Hematopoietic multipotent progenitor cell treated with erythropoietin and hydrocortisone succinate and interleukin-3 and kit ligand, for 17 days (in vitro differentiated cells): ENCODE results near the gene HERC2.

ENCODE experiments used
- DNase-seq: peaks from one replicate; pipeline ENCODE4 v3.0.0-alpha.2; 2015; ENCODE audit warnings: low spot score

The HERC2 gene

DNA sequence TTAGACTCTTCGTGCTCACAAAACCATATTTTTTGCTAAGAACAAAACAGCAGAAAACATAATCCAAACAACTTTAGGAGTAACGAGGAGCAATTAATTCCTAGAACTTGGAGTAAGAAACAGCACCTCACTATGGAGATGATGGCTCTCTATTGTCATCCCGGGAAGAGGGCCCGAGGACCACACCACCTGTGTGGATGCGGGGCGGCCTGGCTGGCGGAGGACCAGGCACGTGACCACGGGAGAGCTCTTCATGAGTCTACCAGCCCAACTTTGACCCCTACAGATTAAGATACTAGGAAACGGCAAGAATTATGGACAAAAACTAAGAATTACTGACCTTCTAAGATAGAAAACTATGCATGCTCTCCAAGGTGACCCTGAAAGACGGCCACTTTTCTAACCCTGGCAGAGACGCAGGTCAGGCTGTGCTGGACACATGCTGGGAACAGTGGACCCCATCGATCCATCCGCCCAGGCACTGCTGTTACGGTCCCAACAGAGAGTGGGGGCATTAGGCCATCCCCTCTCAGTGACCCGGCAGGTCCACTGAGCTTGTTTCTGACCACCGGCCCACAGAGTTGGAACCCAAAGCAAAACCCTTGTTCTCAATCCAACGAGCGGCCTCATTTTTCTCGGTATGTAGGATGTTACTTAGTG lies 209.7 kb downstream of the HERC2 start:
- no peak for DNase-seq

DNA sequence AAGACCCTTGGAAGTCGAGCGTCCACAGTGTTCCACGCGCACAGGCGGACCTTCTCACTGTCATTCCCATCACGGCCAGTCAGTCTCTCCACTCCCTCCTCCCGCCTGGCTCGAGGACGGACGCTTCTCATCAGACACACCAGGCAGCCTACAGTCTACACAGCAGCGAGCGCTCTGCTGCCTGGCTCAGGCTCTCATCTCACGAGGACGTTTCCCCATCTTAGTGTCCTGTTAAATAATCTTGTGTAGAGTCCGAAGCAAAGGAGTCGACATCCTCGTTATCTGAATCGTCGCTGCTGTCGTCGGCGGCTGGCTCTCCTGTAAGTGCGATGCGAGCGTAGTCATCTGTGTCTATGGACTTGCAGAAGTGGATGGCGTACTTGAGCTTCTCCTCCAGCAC lies 210.4 kb downstream of the HERC2 start:
- DNase-seq, result no peak

DNA sequence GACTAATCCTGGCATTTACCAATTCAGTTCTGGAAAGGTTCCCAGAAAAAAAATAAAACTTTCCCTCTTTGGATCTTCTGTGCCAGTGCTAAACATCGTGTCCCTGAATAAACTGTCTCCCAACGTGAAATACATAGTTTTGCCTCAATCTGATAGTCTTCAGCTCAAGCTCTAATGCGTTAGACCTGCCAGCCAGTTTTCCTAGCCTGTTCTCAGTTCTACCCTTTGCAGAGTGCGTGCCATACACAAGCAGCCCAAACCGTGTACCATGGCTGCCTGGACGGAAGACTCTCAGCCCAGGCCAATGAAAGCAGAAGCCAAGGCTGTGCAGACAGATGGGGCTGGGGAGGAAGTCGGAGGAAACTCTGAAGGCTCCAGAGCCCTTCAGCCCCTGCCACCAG lies 211.5 kb downstream of the HERC2 start:
- no peak for DNase-seq

DNA sequence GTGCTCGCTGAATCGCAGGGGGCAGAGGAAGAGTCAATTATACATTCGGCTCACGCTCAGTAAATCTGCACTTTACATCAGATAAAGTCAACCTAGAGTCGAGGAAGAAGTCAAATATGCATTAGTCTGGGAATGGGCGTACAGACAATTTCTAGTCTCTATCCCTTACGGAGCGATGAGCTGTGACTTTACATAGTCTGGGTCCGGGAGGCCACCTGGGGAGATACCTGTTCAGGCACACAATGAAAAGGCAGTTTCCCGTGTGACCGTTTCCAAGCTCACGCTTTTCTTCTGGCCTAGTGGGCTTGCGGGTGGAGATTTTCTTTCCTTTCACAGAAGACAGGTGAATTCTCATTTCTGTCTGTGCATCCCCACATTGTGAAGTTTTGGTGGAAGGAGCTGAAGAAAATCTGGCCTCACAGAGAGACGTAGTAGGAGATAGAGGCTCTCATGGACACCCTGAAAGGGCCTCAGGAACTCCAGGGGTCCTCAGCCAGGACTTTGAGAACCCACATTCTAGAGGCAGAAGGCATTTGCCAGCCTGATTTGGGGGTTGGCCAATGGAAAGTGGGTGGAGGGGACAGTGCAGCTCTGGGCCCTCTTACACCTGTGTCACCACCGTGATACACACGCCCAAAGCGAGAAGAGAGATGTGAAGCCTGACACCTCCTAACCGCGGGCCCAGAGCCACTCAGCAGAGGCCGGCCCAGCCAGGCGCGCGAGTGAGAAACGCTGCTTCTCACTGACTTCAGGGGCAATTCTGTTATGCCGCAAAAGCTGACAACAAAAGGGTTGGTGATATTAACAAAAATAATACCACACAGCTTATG lies 212.1 kb downstream of the HERC2 start:
- DNase-seq, result no peak

DNA sequence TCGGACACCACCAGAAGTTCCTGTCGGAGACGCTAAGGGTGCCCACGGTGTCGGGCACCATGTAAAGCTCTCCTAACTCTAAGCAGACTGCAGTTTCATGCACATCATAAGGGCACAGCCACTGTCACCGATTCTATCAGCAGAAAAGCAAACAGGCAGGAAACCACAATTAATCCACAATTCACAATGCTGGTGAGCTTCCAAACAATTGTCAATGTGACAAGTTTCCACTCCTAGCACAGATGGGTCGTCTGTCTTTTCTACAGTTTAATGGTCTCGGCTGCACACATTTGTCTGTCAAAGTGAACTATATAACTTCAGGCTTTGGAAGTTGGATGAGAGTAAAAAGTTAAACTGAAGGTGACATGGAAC lies 214.1 kb downstream of the HERC2 start:
- no peak for DNase-seq

DNA sequence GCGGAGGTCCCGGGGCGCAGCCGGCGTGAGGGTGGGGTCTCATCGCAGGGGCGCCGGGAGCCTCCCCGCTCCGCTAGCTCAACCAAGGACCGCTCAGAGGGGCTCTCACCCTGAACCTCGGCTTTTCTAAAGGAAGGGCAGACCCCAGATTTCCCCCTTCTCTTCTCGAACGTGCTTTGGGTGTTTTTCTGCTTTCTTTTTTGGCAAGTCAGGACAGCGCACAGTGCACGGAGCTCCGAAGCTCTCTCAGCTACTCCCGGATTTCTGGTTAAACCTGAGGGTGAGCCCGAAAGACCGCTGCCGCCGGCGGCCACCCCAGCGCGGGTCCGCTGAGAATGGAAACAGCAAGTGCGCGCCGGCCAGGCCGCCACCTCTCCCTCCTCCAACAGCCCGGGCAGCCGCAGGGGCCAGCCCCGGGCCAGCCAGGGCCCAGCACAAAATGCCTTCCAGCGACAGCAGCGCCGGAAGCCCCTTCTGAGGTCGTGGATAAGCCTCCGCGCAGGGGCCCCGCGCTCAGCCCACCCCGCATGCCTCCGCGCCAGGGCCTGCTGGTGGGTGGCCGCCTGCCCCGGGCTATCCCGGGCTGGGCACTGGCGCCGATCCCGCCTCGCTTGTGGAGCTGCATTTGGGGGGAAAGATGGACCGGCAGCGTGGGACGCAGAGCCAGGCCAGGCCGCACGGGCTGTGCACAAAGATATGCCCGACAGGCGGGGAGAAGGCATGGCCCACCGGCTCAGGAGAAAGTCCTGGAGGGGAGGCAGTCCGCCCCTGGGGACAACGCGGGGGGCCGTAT lies 214.7 kb downstream of the HERC2 start:
- no peak for DNase-seq

DNA sequence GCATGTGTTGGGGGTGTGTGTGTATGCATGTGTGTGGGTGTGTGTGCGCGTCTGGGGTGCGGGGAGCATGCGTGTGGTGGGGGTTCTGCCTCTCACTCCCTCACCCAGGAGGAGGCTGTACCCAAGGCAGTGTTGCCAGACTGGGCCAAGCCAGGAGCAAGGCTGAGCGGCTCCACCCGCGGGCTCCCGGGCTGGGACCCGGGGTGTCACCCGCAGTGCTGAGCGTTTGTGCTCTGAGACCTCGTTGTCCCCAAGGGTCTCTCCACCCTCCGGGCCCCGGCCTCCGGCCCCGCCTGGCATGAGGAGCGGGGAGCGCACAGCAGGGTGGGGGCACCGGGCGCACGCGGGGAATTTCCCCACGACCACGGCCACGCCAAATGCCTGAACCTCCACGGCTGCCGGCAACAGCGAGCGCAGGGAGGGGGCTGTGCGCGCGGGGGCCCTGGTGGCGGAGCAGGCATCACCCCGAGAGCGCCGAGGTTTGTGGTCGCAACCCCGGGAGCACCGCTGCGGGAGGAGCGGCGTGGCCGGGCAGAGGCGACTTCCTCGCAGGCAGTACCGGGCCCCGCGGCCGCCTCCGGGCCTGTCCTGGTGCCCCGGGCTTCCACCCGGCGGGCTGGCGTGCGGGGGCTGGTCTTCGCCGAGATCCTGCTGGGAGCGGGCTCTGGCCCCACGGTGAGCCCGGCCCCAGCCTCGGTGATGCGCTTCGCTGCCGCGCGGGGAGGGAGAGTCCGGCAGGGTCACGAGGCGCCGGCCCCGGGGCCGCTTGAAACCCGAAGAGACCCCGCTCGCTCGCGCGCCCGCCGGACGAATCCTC lies 215.5 kb downstream of the HERC2 start:
- no peak for DNase-seq

DNA sequence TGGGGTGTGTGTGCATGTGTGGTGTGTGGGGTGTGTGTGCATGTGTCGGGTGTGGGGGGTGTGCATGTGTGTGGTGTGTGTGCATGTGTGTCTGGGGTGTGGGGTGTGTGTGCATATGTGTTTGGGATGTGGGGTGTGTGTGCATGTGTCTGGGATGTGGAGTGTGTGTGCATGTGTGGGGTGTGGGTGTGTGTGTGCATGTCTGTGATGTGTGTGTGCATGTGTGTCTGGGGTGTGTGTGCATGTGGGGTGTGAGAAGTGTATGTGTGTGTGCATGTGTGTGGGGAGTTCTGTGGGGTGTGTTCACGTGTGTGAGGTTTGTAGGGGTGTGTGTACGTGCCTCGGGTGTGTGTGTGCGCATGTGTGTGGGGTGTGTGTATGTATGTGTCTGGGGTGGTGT lies 216.2 kb downstream of the HERC2 start:
- no peak for DNase-seq

DNA sequence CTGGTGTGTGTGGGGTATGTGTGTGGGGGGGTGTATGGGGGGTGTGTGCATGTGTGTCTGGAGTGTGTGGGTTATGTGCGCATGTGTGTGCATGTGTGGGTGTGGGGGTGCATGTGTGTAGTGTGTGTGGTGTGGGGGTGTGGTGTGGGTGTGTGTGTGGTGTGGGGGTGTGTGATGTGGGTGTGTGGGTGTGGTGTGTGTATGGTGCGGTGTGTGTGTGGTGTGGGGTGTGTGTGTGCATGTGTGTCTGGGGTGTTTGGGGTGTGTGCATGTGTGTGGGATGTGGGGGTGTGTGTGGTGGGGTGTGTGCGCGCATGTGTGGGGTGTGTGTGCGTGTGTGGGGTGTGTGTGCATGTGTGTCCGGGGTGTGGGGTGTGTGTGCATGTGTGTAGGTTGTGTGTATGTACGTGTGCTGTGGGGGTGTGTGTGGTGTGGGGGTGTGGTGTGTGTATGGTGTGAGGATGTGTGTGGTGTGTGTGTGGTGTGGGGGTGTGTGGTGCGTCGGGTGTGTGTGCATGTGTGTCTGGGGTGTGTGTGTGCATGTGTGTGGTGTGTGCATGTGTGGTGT lies 216.7 kb downstream of the HERC2 start:
- DNase-seq, result no peak

DNA sequence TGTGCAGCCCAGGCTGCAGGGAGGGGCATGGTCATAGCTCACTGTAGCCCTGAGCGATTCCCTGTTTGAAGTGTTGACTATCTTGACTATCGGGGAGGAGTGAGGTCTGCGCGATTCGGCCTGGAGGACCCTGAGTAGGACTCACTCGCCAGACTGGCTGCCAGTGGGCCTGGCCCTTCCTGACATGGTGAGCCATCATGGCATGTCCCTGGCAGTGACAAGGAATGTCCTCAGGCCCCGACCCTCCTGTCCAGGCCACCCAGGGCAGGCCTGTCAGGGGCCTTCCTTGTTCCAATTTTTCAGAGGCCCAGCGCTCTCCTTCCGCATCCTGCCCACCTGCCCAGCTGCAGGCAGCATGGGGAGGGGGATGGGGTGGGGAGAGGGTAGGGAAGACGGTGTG lies 217.7 kb downstream of the HERC2 start:
- DNase-seq, result no peak

DNA sequence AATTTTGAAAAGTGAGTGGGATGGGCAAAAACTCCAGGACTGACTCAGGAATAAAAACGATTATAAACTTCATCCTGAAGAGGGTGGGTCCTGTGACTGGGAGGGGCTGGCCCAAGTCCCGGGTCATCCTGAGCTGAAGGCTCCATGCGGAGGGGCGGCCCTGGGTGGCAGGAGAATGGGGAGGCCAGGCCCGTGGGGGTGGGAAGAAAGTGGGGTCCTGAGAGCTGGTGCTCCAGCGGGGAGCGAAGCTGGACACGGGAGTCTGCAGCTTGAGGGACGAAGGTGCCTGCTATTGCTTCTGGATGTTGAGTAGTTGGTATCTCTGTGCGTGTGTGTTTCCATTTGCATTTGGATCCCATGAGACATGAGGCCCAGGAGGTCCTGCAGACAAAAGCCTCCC lies 218.1 kb downstream of the HERC2 start:
- DNase-seq, result no peak

DNA sequence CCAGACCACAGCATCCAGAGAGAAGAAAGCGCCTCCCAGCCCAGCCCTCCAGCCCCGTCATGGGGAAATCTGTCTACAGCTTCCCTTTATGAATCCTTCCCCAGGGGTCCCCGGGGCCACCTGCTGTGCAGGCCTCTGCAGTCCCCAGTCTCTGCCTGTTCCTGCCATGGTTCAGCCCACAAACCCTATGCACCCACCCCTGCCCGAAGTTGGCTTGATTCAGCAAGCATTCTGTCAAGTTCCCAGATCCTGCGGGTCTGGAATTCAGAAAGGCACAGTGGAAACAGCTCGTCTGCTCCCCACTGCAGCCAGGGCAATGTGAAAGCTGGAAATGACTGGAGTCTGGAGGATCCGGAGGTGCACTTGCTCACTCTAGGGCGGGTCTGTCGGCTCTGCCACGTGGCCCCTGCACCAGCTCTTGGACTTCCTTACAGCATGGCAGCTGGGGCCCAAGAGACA lies 220.0 kb downstream of the HERC2 start:
- DNase-seq, result no peak

DNA sequence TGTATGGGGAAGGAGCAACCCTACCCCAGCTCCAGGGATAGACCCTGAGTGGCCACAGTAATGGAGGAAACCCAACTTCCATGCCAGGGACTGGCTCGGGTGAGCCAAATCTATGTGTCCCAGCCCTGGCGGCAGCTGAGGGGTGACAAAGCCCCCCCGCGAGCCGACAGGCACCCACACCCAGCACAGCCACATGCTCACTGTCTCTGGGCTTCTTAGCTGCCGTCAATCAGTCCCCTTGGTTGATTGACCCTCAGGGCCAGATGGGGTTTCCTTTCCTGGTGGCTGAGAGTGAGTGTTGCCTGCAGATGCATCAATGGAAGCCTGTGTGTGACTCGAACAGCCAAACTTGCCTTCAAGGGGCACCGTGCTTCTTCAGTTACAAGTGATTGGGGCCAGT lies 220.8 kb downstream of the HERC2 start:
- no peak for DNase-seq

DNA sequence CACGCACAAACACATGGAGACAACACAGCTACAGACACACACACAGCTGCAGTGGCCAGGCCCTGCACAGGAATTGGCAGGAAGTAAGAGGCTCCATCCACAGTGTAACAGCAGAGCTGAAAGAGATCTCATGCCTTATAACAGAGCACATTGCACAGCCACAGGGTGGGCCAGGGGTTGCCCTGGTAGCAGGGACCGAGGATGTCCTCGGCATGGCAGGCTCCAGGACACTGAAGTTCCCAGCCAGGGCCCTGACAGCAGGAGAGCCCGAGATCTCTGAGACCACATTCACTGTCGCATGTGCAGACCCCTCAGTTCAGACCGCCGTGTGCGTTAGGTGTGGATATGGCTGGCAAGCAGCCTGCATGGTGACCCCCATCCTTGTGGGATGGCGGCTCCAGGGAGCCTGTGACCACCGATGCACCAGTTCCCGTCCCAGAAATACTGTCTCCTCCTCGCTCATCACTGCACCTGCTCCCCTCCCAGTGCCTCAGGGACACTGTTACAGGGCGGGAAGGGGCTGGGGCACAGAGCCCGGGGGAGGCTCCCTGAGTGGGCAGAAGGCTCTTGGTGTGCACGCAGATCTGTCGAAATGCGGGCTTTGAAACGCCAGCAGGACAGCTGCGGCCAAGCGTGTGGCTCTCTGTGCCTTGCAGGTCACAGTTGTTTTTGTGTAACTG lies 221.3 kb downstream of the HERC2 start:
- no peak for DNase-seq

DNA sequence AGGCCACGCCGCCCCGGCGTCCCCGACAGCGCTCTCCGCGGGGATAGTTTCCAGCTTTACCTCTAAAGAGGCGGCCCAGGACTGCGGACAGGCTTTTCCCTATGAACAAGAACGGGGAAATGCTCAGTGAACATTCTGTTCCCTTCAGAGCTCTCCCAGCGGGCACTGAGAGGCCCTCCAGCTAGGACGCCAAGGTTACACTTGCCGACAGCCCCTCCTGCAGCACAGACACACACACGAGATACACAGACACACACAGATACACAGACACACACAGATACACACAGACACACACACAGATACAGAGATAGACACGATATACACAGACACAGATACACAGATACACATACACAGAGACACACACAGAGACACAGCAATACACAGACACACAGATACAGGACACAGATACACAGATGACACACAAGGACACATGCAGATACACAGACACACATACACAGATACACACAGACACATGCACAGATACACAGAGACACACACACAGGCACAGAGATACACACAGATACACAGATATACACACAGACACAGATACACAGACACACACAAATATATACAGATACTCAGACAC lies 222.3 kb downstream of the HERC2 start:
- DNase-seq, result no peak

DNA sequence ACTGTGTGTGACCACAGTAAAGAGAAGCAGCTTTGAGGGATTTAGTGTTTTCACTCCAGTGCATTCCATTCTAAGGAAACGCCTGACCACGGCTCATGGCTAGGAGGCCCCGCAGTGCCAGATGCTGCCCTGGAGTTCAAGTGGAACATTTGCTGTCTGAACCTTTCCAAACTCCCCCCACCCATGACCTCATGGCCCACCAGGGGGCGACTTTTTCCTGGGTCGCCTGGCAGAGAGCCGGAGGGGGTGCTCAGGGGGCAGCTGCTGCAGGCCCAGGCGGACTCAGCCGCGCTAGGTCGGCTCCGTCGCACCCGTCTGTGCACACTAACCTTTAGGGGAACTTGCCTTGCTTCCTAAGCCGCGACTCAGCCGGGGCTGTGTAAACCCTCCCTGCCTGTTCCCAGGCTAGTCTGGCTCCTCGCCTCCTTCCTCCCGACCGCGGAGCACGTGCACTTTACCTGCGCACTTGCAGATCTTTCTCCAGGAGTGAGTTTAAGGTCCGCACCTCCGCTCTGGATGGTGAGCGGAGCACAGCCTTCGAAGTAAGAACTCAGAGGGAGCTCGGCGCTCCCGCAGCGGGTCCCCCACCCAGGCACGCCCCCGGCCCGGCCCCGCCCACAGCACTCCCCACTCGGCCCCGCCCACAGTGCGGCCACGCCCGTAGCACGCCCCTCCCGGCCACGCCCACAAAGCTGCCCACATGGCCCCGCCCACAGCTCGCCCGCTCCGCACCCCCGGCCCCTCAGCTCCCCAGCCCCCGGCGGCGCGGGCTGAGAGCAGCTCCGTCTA lies 223.0 kb downstream of the HERC2 start, which contains the start of gene OCA2:
Gene OCA2, minus strand, starts transcription at position 550 of the 789 bp plus-strand sequence. CDS start 17,441 bp downstream, outside the sequence.
- peak; percentile 48 for DNase-seq

DNA sequence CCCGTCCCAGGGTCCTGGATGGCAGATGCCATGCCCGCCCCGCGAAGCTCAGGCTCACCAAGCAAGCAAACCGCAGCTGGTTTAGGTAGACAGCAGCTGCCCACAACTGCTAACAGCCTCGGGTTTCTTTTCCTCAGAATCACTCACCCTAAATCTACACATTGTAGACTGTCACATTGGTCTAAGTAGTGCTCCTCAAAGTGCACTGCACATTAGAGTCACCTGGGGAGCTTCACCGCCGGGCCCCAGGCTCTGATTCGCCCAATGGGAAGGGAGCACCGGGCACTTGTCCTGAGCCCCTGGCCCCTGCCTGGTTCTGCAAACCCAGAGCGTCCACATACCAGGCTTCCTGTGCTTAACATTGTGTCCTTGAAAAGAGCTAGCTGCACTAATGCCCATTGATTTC lies 223.6 kb downstream of the HERC2 start:
- DNase-seq, result no peak

DNA sequence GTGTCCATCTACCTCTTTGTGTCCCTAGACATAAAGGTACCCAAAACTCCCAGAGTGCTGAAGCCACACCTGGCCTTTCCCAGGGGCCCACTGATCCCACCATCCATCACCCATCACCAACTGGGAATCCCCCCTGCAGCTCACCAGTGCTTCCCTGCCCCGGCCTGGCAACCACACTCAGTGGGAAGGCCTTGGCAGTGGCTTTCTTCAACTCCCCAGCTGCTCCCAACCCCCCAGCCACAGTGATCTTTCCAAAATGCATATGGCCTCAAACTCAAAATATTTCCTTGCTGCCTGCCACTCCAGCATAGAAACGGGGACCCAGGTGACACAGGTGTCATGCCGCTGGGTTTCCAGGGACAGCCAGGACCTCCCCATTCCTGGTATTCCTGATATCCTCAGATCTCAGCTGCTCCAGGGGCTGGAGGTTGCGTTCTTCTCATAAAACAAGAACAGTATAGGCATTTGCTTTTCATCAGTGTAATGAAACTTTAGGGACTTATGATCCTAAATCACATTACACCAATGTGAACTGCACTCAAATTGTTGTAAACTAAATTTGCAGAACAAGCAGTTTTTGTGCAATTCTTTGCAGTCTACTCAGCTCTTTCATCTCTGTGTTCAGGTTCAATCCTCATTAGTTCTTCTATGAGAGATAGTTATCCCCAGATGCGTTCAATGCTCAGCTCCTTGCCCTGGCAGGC lies 224.2 kb downstream of the HERC2 start:
- no peak for DNase-seq
